Activated CD8-positive, alpha-beta T cell treated with anti-CD3 and anti-CD28 coated beads, Interleukin-2, amount 10 ng/mL, durations not matched to agents 7 days and 5 days (primary cell): ENCODE measurements around the gene VPS26A. TPM values are rescaled to one million over a fixed set of nuclear protein-coding genes. Genes with fewer than 3 reads are reported as not detected.

Experiments used
- ATAC-seq: fragments of 150-1000 bp; cut with Tn5 transposase; one replicate; pipeline ENCODE4 v1.10.0; 2021; ENCODE audit warnings: moderate library complexity
- CTCF ChIA-PET: fragments of 350-600 bp; sonication (Branson Sonifier 250); formaldehyde crosslinking; loops from one replicate; lab custom pipeline; 2021; ENCODE audit warnings: antibody characterized with exemption; lab: Charles Lee
- POLR2A ChIA-PET: fragments of 350-600 bp; sonication (Branson Sonifier 250); formaldehyde crosslinking; loops from one replicate; lab custom pipeline; 2021; ENCODE audit warnings: antibody characterized with exemption; lab: Charles Lee
- DNase-seq: peaks from one replicate; pipeline ENCODE4 v3.0.0-alpha.2; 2020
- H3K27ac Mint-ChIP-seq: one replicate; pipeline ENCODE4 v1.8.0; 2021; ENCODE audit warnings: mild to moderate bottlenecking, mixed read lengths
- H3K27me3 Mint-ChIP-seq: one replicate; pipeline ENCODE4 v1.8.0; 2021; ENCODE audit warnings: low read depth, mixed read lengths
- H3K36me3 Mint-ChIP-seq: one replicate; pipeline ENCODE4 v1.8.0; 2021; ENCODE audit warnings: low read depth, mixed read lengths
- H3K4me1 Mint-ChIP-seq: one replicate; pipeline ENCODE4 v1.8.0; 2021; ENCODE audit warnings: low read depth, mixed read lengths
- H3K4me3 Mint-ChIP-seq: one replicate; pipeline ENCODE4 v1.8.0; 2021; ENCODE audit warnings: mild to moderate bottlenecking, mixed read lengths
- H3K9me3 Mint-ChIP-seq: one replicate; pipeline ENCODE4 v1.8.0; 2022; ENCODE audit warnings: mixed read lengths; ENCODE audit not compliant: insufficient read depth
- total RNA-seq, 2 experiments: library from RNA; stranded (reverse); gene quantifications; one replicate each; pipeline ENCODE4 v1.2.3, GENCODE V29; 2021

The VPS26A gene
- total RNA-seq, 2 experiments from 2014 or later: 53.6 to 61.9 TPM

DNA sequence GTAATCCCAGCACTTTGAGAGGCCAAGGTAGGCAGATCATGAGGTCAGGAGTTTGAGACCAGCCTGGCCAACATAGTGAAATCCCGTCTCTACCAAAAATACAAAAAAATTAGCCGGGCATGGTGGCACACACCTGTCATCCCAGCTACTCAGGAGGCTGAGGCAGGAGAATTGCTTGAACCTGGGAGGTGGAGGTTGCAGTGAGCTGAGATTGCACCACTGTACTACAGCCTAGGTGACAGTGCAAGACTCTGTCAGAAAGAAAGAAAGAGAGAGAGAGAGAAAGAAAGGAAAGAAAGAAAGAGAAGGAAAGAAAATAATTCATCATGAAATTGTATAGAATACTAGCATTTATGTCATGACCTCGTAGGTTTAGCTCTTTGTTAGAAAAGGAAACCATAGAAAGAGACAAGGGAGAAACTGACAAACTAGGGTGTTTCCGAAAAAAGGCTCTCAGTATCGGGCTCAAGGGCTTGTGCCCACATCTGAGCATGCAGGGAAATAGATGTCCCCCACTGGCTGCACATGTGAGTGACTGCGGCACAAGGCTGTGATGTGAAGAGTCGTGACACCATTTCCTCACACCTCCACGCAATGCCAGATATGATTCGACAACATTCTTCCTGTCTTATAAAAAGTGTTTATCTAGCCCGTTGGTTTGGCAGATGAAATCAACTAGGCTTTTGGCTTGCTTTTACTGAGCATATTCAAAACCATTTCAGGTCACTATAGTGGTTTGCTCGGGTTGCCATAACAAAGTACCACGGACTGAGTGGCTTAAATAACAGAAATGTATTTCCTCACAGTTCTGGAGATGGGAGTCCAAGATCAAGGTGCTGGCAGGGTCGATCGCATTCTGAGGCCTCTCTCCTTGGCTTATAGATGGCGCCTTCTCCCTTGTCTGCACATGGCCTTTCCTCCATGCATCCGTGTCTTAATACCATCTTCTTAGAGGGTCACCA, 34.1 kb upstream of the VPS26A start:
- no peaks in the 10 kb centered on the region for H3K9me3 Mint-ChIP-seq
- peak overlapping the region; percentile 95 for H3K27ac Mint-ChIP-seq
- peak overlapping the region; percentile 82 for H3K4me3 Mint-ChIP-seq
- H3K4me1 Mint-ChIP-seq: peaks cover 71% of the 10 kb centered on the region
- H3K27me3 Mint-ChIP-seq: no peaks in the 10 kb centered on the region
- ChIA-PET CTCF (interaction anchor here (0.7 to 7.6 kb wide), 6 partner anchors 24 to 134 kb away, joined by 3 to 52 read pairs (median 10); partner anchors contain the start of gene DDX21), POLR2A (interaction anchor here (0.8 to 6.1 kb wide), 10 partner anchors 16 to 134 kb away, joined by 3 to 49 read pairs (median 7); partner anchors contain the start of gene DDX21)
- DNase-seq (peak; percentile 87), ATAC-seq (peak; percentile 74)
- peaks cover 44% of the 10 kb centered on the region for H3K36me3 Mint-ChIP-seq

DNA sequence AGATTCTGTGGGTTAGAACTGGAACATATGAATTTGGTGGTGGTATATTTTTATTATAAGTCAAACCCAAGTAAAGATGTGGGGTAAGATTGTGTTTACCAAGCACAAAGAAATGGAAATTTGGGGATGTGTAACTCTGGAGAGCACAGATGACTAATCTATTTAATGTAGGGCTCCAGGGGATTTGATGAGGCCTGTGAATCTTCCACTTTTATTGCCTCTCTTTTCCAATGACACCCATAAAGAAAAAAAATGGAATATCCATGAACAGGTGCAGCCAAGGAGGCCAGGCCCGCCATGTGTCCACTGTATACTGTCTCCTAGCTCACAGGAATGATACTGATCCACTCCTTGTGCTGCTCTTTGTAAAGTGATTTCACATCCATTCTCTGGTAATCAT, 33.3 kb upstream of the VPS26A start:
- Mint-ChIP-seq H3K27ac (peak overlapping the region; percentile 95), H3K4me3 (peak overlapping the region; percentile 82), H3K9me3 (no peaks in the 10 kb centered on the region), H3K27me3 (no peaks in the 10 kb centered on the region), H3K4me1 (peaks cover 70% of the 10 kb centered on the region), H3K36me3 (peaks cover 46% of the 10 kb centered on the region)
- DNase-seq: no peak
- no peak for ATAC-seq
- CTCF ChIA-PET: interaction anchor here (1.1 to 6.0 kb wide), 9 partner anchors 35 to 135 kb away, joined by 3 to 199 read pairs (median 11); partner anchors contain the start of gene DDX21
- POLR2A ChIA-PET: interaction anchor here (1.1 to 2.6 kb wide), 5 partner anchors 25 to 135 kb away, joined by 3 to 9 read pairs (median 7); partner anchors contain the start of gene DDX21

DNA sequence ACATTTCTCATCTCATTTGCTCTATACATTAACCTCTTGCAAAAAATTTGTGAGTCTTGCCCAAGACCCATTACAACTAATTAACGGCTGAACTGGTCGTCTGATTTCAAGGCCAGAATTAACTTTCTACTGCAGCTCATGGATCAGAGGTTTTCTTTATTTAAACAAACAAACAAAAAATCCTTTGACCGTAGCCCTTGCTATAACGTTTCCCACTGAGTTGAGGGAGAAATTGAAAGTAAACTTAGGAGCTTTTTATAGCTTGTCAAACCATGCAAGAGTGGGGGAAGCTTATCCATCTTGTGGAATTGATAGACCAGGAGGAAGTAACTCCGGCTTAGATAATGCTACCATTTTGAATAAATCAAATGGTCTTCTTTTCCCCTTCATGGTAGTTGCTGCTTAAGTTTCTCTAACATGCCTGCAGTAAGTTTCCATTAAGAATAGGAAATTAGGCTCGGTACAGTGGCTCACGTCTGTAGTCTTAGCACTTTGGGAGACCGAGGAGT, 32.8 kb upstream of the VPS26A start:
- no peaks in the 10 kb centered on the region for H3K9me3 Mint-ChIP-seq
- ChIA-PET CTCF (interaction anchor here (1.1 to 6.0 kb wide), 10 partner anchors 35 to 136 kb away, joined by 3 to 199 read pairs (median 12); partner anchors contain the start of gene DDX21), POLR2A (interaction anchor here (1.1 to 2.6 kb wide), 5 partner anchors 25 to 136 kb away, joined by 3 to 9 read pairs (median 3); partner anchors contain the start of gene DDX21)
- H3K27me3 Mint-ChIP-seq: no peaks in the 10 kb centered on the region
- ATAC-seq: no peak
- H3K4me1 Mint-ChIP-seq: peaks cover 70% of the 10 kb centered on the region
- peaks cover 46% of the 10 kb centered on the region for H3K36me3 Mint-ChIP-seq
- H3K4me3 Mint-ChIP-seq: peak overlapping the region; percentile 82
- H3K27ac Mint-ChIP-seq: peak overlapping the region; percentile 95
- no peak for DNase-seq

DNA sequence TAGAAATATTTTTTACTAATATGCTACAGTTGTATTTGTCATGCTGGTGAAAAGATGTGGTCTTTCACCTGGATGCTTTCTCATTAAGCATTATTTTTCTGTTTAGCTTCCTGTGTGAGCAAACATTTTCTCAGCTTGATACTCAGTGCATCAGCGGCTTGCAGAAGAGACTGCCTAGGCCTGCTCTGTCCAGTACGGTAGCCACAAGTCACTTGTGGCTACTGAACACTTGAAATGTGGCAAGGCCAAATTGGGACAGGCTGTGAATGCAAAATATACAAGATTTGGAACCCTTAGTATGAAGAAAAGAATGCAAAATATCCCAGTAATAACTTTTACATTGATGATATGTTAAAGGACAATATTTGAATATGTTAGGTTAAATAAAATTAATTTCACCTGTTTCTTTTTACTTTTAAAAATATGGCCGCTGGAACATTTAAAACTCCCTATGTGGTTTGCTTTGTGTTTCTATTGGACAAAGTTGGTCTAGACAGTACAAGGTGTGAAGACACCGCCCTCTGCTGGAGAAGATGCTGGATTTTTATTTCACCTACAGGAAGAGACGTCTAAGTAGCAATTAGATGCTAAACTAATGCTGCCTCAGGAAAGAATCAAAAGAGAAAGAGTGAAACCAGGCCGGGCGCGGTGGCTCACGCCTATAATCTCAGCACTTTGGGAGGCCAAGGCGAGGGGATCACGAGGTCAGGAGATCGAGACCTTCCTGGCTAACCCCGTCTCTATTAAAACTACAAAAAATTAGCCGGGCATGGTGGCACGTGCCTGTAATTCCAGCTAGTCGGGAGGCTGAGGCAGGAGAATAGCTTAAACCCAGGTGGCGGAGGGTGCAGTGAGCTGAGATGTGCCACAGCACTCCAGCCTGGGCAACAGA, 30.8 kb upstream of the VPS26A start:
- CTCF ChIA-PET: interaction anchor here (0.6 to 6.0 kb wide), 35 partner anchors 8 to 300 kb away, joined by 3 to 199 read pairs (median 7); partner anchors contain the start of genes DDX21 and KIFBP
- Mint-ChIP-seq H3K9me3 (no peaks in the 10 kb centered on the region), H3K36me3 (peaks cover 46% of the 10 kb centered on the region), H3K4me3 (peak overlapping the region; percentile 20), H3K27me3 (no peaks in the 10 kb centered on the region), H3K4me1 (peaks cover 69% of the 10 kb centered on the region), H3K27ac (peak overlapping the region; percentile 79)
- POLR2A ChIA-PET: interaction anchor here (1.0 to 2.8 kb wide), 6 partner anchors 27 to 138 kb away, joined by 3 to 18 read pairs (median 3); no protein-coding TSS in a partner anchor
- peak; percentile 94 for DNase-seq
- ATAC-seq: peak; percentile 42

DNA sequence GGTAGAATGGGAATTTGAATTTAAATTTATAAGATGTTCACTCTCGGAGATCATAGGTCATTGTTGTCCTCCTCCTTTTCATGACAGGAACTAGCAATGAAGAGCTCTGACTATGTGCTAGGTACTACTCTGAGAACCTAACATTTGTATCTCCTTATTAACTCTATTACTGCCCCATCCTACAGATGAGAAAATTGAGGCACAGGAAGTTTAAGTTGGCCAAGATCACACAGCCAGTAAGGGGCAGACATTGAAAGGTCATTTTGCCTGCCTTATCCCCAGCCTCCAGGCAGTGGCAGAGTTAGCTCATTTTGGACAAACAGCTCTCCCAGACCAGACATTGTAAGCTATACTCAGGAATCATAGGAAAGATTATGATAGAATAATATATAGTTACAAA, 30.0 kb upstream of the VPS26A start:
- no peak for DNase-seq
- H3K36me3 Mint-ChIP-seq: peaks cover 42% of the 10 kb centered on the region
- H3K4me1 Mint-ChIP-seq: peaks cover 70% of the 10 kb centered on the region
- no peak for ATAC-seq
- no peak overlapping the region for H3K27ac Mint-ChIP-seq
- ChIA-PET CTCF (interaction anchor here (0.7 to 6.0 kb wide), 19 partner anchors 8 to 138 kb away, joined by 3 to 199 read pairs (median 8); partner anchors contain the start of genes DDX21 and KIFBP), POLR2A (interaction anchor here (1.0 to 2.8 kb wide), 2 partner anchors 28 to 88 kb away, joined by 3 to 18 read pairs; no protein-coding TSS in a partner anchor)
- no peaks in the 10 kb centered on the region for H3K9me3 Mint-ChIP-seq
- no peak overlapping the region for H3K4me3 Mint-ChIP-seq
- no peaks in the 10 kb centered on the region for H3K27me3 Mint-ChIP-seq

DNA sequence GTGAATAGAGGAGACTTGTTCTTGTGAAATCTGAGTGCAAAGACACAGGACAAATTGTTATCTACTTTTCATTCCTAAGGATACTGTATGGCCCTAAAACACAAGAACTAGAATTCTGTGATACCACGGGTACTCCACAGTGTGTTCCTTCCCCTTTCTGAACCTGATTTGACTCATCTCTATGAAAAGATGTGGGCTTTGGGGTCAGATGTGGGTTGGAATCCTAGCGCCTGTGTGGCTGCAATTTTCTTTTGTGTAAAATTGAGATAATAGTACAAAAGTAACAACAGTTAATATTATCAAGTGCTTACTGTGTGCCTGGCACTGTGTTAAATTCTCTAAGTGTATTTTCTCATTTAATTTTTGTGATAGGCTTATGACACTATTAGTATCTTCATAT, 27.9 kb upstream of the VPS26A start:
- DNase-seq: peak; percentile 40
- ChIA-PET POLR2A (interaction anchor here (0.6 to 0.9 kb wide), 2 partner anchors 9 to 51 kb away, joined by 4 read pairs; no protein-coding TSS in a partner anchor), CTCF (interaction anchor here (1.5 to 6.0 kb wide), 4 partner anchors 71 to 140 kb away, joined by 3 to 199 read pairs (median 19); partner anchors contain the start of gene DDX21)
- Mint-ChIP-seq H3K4me1 (peaks cover 58% of the 10 kb centered on the region), H3K9me3 (no peaks in the 10 kb centered on the region), H3K27me3 (no peaks in the 10 kb centered on the region), H3K27ac (no peak overlapping the region), H3K36me3 (peaks cover 46% of the 10 kb centered on the region), H3K4me3 (no peak overlapping the region)
- no peak for ATAC-seq

DNA sequence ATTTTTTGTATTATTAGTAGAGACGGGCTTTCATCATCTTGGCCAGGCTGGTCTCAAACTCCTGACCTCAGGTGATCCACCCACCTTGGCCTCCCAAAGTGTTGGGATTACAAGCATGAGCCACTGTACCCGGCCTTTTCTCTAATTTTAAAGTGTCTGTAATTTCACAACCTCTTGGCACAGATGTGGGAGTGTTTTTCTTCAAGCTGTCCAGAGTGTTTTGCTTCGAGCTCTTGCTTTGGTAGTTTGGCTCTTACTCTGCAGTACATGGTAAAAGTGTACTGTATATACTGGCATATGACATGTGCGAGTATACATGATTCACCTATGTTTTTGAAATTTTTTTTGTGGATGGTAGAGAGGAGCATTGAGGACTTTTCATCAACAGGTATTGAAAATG, 26.2 kb upstream of the VPS26A start:
- ATAC-seq: no peak
- Mint-ChIP-seq H3K9me3 (no peaks in the 10 kb centered on the region), H3K27me3 (no peaks in the 10 kb centered on the region), H3K27ac (no peak overlapping the region), H3K4me1 (peaks cover 61% of the 10 kb centered on the region), H3K36me3 (peaks cover 55% of the 10 kb centered on the region), H3K4me3 (no peak overlapping the region)
- ChIA-PET POLR2A (no interaction called here), CTCF (no interaction called here)
- DNase-seq: no peak

DNA sequence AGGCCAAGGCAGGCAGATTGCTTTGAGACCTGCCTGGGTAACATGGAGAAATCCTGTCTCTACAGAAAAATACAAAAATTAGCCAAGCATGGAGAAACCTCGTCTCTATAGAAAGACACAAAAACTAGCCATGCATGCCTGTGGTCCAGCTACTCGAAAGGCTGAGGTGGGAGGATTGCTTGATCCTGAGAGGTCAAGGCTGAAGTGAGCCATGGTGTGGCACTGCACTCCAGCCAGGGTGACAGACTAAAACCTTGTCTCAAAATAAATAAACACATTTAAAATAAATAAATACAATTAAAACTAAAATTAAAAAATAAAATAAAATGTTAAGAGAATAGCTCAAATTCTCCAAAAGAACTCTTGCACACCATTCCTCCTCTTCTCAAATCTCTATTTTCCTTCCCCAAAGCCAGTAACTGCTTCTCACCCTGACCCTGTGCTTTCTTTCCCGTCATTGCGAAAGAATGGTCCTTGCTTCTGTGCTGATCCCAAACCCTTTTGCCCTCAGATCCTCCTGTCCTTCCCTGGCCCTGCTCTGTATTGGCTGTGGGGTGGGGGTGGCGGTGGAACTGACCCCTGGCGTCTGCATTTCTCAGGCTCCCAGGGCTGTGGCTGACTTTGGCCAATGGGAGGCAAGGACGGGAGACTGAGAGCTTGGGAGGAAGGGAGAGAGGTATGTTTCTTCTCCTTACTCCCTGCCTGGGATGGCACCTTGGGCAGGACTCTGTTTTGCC, 23.7 kb upstream of the VPS26A start:
- H3K4me3 Mint-ChIP-seq: no peak overlapping the region
- no peak for ATAC-seq
- DNase-seq: no peak
- ChIA-PET POLR2A (no interaction called here), CTCF (interaction anchor here (1.0 to 2.9 kb wide), 5 partner anchors 8 to 95 kb away, joined by 3 to 13 read pairs (median 5); partner anchors contain the start of gene SRGN)
- no peaks in the 10 kb centered on the region for H3K27me3 Mint-ChIP-seq
- peak overlapping the region; percentile 54 for H3K27ac Mint-ChIP-seq
- H3K36me3 Mint-ChIP-seq: peaks cover 62% of the 10 kb centered on the region
- no peaks in the 10 kb centered on the region for H3K9me3 Mint-ChIP-seq
- peaks cover 47% of the 10 kb centered on the region for H3K4me1 Mint-ChIP-seq

DNA sequence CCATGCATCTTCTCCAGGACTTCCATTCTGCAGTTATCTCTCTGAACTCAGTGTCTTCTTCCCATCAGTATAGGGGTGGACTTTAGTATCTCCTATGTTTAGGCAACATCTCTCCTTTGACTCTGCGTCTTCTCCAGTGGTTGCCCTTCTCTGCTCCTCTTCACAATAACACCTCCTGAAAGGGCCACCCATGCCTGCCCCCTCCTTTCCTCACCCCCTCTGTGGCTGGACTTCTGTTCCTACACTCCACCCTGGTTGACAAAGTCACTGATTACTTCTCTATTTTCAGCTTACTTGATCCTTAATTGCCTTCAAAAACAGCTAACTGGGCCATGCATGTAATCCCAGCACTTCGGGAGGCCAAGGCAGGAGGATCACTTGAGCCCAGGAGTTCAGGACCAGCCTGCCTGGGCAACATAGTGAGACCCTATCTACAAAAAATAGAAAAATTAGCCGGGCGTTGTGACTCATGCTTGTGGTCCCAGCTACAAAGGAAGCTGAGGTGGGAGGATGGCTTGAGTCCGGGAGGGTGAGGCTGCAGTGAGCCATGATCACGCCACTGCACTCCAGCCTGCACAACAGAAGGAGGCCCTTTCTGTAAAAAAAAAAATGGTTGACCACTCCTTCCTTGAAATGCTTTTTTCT, 22.4 kb upstream of the VPS26A start:
- Mint-ChIP-seq H3K4me1 (peaks cover 35% of the 10 kb centered on the region), H3K36me3 (peaks cover 64% of the 10 kb centered on the region), H3K4me3 (peak overlapping the region; percentile 27), H3K9me3 (no peaks in the 10 kb centered on the region), H3K27ac (peak overlapping the region; percentile 88), H3K27me3 (no peaks in the 10 kb centered on the region)
- DNase-seq: peak; percentile 64
- peak; percentile 59 for ATAC-seq
- POLR2A ChIA-PET: interaction anchor here (0.7 to 1.4 kb wide), 3 partner anchors 23 to 201 kb away, joined by 3 read pairs; partner anchors contain the start of gene DDX21
- CTCF ChIA-PET: interaction anchor here (0.7 to 2.9 kb wide), 5 partner anchors 8 to 96 kb away, joined by 3 to 13 read pairs (median 5); no protein-coding TSS in a partner anchor
